Measurements from ENCODE around the gene NOM1.

DNA sequence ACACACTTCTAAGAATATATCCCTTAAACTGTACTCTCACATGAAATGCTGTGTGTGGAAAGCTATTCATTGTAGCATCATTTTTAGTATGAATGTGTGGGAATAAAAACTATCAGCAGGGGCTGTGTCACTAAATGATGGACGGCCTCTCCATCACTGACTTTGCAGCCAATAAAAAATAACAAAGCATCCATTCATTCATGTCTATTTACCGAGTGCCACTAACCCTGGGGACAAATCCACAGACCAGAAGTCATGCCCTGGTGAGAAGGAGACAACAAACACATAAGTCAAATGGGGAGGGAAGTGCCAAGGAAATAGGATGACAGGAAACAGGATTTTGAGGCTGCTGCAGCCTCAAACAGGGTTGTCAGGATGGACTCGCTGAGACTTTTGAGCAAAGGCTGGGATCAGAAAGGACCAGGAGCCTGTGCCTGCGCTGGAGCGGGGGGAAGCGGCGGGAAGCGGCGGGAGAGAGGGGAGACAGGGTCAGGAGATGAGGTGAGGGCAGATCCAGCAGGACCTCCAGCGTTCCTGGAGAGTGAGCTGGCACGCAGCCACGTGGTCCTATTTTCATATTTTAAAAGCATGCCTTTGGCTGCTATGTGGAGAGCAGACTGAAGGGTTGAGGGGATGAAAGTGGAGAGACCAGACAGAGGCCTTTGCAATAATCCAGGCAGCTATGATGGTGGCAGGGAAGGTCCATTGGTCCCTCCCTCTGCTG, 2.2 kb upstream of the NOM1 start:
- TF ChIP-seq SMC3 (IDR thresholded peaks at IDR 0.05; ENCODE audit: low read depth, low read length) (no peak), TEAD4 (IDR thresholded peaks at IDR 0.05; ENCODE audit: borderline replicate concordance, insufficient read depth) (no peak), POLR2AphosphoS5 (IDR thresholded peaks at IDR 0.05; ENCODE audit: low read depth, low read length) (no peak), JUND (IDR thresholded peaks at IDR 0.05) (no peak), RAD21 (IDR thresholded peaks at IDR 0.05; ENCODE audit: low read length) (no peak), EZH2phosphoT487 (IDR thresholded peaks at IDR 0.05; ENCODE audit: borderline replicate concordance, low read depth) (no peak)
- TF ChIP-seq, protein P1, sequence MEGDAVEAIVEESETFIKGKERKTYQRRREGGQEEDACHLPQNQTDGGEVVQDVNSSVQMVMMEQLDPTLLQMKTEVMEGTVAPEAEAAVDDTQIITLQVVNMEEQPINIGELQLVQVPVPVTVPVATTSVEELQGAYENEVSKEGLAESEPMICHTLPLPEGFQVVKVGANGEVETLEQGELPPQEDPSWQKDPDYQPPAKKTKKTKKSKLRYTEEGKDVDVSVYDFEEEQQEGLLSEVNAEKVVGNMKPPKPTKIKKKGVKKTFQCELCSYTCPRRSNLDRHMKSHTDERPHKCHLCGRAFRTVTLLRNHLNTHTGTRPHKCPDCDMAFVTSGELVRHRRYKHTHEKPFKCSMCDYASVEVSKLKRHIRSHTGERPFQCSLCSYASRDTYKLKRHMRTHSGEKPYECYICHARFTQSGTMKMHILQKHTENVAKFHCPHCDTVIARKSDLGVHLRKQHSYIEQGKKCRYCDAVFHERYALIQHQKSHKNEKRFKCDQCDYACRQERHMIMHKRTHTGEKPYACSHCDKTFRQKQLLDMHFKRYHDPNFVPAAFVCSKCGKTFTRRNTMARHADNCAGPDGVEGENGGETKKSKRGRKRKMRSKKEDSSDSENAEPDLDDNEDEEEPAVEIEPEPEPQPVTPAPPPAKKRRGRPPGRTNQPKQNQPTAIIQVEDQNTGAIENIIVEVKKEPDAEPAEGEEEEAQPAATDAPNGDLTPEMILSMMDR (IDR thresholded peaks at IDR 0.05): no peak
